ENCODE measurements around the gene FXYD5.
"Not testable (repeated sequence)": the region's sequence is repeated elsewhere in the genome, so short reads cannot be mapped to it uniquely, and the experiment has no call there.

Gene FXYD5

DNA sequence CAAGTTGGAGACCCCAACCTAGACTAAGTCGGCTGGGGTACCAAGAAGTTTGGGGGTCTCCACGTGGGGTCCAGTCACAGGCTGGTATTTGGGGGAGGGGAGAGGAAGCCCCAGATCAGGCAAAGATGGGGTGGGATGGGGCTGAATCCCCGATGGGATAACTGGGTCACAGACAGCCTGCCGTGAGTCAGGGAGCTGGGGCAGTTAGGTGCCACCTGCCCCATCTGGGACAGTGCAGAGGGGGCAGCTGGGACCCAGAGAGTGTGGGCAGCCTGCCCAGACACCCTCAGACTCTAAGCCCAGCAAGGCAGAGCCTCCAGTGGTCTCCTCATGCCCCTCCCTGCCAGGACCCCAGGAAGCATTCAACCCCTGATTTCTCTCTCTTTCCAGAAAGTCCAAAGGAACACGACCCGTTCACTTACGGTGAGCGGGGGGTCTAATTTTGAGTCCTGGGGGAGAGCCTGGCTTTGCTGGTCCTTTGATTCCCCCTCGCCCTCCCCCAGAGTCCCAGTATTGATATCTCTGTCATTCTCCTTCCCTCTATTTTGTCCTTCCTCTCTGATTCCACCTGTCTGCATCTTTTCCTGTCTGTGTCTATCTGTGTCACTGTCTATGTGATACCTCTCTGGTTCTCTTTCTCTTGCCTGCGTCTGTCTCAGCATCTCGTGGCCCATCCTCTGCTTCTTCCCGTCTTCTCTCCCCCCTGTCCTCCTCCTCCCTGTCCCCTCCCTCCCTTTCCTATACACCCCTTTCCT, 14.2 kb upstream of the FXYD5 start:
- DNase-seq = no peak

DNA sequence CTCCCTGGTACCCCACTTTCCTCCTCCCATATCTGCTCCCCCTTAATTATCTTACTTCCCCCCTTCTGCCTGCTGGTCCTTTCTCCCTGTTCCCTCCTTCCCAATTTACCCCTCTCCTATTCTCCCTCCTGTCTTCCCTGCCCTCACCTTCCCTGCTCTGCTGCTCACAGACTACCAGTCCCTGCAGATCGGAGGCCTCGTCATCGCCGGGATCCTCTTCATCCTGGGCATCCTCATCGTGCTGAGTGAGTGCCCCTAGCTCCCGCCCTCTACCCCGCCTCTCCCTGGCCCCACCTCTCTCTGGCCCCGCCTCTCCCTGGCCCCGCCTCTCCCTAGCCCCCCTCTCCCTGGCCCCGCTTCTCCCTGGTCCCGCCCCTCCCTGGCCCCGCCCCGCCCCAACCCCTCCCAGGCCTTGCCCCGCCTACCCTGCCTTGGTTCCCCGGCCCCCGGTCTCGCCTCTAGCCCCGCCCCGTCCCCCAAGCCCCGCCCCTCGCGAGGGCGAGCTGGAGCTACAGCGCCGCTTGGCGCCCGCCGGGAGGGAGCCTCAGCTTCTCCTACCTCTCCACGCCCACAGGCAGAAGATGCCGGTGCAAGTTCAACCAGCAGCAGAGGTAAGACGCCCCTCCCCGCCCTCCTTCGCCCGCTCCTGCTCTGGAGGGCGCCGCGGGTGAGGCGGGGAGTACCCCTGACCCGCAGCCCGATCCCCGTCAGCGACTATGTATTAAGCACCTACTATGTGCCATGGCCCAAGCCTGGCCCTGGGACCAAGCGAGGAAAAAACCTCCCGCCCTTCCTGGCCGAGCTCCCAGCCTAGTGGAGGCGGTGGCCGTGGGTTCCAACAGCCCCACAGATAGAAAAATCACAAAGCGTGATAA, 13.3 kb upstream of the FXYD5 start:
- peak; percentile 65 for DNase-seq

DNA sequence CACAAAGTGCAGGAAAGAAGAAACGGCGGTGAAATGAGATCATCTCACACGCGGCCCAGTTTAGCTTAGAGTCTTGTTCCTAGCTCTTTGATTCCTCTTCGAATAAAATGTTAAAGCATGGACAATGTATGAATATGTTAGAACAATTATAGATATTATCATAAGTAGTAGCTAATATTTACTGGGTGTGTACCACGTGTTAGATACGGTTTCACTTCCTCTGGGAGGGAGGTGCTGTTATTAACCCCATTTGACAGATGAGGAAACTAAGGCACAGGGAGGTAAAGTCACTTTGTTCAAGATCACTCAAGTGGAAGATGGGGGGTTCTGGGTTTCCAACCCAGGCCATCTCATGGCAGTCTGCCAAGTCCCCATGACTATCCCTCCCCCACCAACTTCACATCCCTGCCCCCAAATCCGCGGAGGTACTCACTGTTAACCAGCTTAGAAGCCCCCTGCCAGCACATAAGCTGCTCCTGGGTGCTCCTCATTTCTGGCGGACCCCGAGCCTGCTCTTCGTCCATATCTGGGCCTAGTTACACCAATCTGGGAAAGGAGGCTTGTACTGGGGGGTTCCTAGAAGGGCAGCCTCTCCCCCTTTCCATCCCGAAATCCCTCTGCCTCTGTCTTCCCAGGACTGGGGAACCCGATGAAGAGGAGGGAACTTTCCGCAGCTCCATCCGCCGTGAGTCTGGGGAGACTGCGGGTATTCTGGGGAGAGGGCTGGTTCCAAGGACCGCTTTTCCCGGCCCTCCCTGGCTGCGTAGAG, 12.5 kb upstream of the FXYD5 start:
- DNase-seq = no peak

DNA sequence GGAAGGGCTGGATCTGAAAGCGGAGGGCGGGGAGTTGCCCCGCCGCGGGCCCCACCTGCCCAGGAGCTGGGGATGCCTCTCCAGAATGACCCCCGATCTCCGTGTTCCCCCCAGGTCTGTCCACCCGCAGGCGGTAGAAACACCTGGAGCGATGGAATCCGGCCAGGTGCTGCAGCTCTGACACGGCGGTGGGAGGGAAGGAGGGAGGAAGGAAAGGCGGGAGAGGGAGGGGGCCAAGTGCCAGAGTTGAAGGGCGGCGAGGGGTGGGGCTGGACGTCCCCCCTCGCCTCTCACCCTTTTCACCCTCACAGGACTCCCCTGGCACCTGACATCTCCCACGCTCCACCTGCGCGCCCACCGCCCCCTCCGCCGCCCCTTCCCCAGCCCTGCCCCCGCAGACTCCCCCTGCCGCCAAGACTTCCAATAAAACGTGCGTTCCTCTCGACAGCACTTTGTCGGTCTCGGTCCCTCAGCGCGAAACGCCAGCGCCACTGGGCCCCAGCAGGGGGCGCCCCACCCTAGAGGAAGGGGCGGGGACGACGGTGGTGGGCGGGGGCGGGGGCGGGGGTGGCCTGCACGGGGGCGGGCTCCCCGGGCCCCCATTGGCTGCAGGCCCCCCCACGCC, 11.8 kb upstream of the FXYD5 start:
- DNase-seq = no peak

GRCh38 chr19:35143231-35143715, 11.3 kb upstream of the FXYD5 start, which contains the start of gene FXYD7:
Gene FXYD7 (plus strand): TSS chr19:35143255. CDS start chr19:35143334, 79 bp downstream.
- no peak for DNase-seq

DNA sequence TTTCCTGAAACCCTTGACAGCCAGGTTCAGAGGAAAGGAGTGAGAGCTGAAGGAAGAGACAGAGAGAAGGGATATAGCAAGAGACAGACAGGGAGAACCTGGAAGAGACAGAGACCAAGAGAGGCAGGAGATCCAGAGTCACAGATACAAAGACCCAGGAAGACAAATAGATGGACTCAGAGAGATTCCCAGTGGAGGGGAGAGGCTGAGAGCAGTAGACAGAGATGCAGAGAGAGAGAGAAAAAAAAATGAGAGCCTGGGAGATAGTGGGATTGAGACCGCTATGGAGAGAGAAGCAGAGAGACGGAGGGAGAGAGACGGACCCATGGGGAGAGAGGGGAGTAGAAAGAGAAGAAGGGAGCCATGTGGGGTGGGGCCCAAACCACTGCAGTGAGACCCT, 10.7 kb upstream of the FXYD5 start:
- no peak for DNase-seq

DNA sequence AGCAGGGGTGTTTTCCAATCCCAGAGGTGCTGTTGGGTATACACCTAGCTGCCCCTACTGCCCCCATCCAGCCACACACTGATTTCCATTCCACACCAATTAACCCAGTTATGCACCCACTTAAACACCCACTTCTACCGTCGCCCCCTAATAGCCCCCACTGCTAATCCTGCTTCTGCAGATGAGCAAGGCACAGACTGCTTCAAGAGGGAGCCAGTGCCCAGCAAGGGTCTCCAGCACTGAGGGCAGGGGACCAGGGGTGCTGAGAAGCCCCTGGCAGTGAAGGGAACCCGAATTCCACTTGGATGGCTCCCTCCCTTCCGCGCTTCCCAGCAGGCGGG, 10.3 kb upstream of the FXYD5 start:
- DNase-seq = no peak

DNA sequence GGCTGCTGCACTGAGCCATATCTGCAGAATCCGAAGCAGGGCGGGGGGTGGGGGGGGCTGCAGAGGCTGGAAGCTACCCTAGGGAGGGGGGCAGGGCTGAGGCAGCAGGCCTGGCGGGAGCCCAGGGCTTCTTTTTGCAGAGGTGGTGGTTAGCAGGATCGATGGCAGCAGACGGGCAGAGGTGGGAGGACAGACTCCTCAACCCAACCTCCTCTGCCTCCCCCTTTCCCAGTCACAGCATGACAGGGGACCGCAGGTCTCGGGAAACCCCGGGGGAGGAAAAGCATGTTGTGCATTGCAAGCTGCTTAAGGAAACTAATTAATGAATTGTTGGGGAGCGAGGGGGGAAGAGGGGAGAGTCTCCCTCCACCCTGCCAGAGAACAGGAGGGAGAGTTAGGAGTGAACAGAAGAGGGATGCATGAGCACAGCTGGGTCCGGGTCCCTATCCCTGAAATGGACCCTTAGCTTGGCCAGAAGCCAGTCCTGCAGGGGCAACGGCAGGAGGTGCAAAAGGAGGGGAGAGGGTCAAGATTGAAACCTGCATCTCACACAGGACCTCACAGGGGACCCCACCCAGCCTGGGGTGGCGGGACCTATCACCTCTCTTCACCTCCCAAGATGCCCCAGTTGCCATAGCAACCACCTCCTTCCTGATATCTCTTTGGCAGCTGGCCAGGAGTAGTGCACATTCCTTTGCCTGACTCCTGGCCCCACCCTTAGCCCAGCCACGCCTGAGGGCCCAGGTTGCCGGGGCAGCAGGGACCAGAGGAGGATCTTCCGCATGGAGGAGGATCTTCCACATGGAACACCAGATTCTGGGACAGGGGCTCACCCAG, 9.7 kb upstream of the FXYD5 start:
- no peak for DNase-seq

- DNase-seq = no peak
Measured at GRCh38 chr19:35146746-35147459, 7.6 kb upstream of the FXYD5 start.

DNA sequence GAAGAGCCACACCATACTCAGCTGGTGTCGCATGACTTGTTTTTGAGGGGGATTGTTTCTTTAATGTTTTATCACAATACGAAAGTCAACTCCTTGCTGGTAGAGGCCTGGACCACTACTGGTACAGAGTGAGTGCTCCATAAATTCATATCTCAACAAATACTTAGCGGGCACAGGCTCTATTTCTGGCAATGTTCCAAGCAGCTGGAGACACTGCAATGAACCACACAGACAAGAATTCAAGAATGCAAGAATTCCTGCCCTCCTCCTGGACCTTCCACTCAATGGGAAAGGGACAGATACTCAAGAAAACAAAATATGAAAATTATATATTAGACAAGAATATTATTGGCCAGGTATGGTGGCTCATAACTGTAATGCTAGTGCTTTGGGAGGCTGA, 5.1 kb upstream of the FXYD5 start:
- no peak for DNase-seq

DNA sequence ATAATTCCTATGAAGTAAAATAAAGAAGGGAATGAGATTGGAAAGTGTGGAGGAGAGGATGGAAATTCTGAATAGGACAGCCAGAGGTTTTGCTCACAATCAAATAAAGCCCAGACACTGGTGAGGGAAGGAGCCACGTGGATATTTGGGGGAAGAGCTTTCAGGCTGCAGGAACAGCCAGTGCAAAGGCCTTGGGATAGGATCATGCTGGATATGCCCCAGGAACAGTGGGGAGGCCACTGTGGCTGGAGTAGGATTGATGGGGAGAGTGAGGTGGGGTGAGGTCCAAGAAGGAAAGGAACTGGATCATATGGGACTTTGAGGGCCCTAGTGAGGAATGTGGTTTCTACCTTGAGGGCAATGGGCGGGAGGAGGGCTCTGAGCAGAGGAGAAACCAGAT, 4.1 kb upstream of the FXYD5 start:
- DNase-seq = no peak

DNA sequence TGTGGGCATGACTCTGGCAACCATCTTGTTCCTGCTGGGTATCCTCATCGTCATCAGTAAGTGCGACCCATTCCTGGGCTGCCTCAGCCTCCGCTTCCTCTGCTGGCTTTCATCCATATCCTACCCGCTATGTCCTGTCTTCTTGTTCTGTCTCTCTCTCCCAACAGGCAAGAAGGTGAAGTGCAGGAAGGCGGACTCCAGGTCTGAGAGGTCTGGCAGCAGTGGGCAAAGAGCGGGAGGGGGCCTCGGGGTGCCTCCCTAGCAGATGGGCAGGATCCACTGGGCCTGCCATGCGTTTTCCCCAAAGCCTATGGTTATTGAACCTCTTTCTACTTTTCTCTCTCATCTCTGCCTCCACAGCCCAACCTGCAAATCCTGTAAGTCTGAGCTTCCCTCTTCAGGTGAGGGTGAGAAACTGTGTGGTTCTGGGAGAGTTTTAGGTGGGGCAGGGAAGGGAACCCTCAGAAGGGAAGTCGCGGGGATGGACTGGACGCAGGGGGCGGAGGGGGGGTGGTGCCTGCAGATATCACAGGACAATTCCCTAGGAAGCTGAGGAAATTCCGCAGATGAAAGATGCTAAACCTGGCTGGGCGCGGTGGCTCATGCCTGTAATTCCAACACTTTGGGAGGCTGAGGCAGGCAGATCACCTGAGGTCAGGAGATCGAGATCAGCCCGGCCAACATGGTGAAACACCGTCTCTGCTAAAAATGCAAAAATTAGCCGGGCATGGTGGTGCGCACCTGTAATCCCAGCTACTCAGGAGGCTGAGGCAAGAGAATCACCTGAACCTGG, 3.1 kb upstream of the FXYD5 start:
- no peak for DNase-seq

GRCh38 chr19:35153129-35153522, 1.4 kb upstream of the FXYD5 start:
- DNase-seq = not testable (repeated sequence)

GRCh38 chr19:35153701-35154524, 622 bp upstream of the FXYD5 start:
- no peak for DNase-seq

GRCh38 chr19:35155441-35155840, 906 bp downstream of the FXYD5 start:
- DNase-seq = peak; percentile 19

DNA sequence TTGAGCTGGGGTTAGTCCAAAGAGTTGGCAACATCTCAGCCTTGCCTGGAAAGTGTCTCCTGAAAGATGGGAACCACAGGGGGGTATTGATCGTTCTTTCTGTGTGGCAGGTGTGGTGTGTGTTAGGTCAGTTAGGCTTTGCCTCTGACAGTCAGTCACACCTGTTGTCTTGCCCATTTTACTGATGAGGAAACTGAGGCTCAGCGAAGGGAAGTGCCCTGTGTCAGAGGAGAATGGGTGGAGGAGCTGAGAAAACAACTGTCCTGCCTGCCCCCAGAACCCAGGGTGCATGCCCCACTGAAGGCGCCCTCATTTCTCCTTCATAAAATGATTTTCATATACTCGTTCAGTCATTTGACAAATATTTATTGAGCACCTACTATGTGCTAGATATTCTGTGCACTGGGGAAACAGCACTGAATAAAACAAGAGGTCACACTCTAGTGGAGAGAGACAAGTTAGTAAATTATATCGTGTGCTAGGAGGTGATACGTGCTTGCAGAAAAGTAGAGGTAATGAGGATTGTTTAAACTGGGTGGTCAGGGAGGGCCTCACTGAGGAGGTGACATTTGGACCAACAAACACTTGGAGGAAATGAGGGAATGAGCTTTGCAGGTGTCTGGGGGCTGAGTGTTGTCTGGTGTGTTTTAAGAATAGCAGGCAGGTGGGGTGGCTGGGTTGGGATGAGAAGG, 1.6 kb downstream of the FXYD5 start:
- DNase-seq = no peak

DNA sequence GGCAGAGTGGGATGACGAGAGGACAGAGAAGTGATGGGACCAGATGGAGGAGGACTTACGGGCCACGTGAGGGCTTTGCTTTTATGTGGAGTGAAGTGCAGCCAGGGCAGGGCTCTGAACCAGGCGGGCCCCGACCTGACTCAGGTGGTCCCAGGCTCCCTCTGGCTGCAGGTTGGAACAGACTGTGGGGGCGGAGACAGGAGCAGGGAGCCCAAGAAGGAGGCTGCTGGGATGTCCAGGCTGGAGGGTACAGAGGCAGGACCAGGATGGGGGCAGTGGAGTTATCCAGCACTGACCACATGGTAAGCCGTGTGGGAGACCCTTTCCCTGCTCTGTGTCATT, 2.1 kb downstream of the FXYD5 start:
- DNase-seq = no peak

- no peak for DNase-seq
Measured at GRCh38 chr19:35157431-35157830, 2.9 kb downstream of the FXYD5 start.

DNA sequence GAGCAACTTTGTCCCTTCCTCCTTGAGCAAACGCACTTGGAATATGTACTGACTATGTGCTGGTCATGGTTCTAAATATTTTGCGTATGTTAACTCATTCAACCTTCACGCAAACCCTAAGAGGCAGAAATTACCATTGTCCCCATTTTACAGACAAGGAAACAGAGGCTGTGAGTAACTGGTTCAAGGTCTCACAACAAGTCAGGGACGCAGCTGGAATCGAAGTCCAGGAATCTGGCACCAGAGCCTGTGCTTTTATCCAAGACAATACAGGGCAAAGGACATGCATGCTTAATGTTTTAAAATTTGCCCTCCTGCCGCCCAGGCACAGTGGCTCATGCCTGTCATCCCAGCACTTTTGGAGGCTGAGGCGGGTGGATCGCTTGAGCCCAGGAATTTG, 5.1 kb downstream of the FXYD5 start:
- no peak for DNase-seq

Measured in NK-92 treated with Interleukin-12 subunit alpha and Interleukin-12 subunit beta, amount 100 ng/mL, for 24 hours (cell line).